CD4-positive, alpha-beta T cell treated with Interleukin-17A for 1 hour (primary cell): ENCODE results near the gene IRAG1.

ENCODE experiments used
- DNase-seq: peaks from one replicate; pipeline ENCODE4 v3.0.0-alpha.2; 2020

IRAG1 gene

DNA sequence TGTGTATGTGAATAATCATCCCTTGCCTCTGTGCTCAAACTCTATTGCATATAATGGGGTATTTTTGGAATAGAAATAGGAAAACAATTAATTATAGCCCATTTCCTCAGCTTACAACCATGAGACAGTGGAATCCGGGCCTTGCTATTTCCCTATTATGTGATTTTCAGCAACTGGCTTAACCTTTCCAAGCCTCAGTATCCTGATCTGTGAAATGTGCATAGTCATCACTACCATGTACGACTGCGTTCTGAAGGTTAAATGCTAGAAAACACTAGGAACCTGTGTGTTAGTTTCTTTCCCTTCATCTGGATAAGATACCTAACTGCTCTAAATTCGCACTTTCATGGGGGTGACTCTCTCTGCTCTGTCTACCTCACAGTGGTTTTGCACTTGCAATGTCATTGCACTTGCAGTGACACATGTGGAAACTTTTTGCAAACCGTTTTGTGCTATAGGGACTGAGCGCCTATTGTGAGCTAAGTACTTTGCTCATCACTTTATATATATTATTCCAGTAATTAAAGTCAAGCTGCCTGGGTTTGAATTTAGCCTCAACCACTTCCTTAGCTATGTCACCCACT, 48.3 kb downstream of the IRAG1 start:
- no peak for DNase-seq
